Suppressor macrophage treated with lipopolysaccharide for 4 hours (primary cell): ENCODE measurements around the gene PLEKHG4.

Experiments used
- DNase-seq: peaks from one replicate; pipeline ENCODE4 v3.0.0-alpha.2; 2020

The PLEKHG4 gene

DNA sequence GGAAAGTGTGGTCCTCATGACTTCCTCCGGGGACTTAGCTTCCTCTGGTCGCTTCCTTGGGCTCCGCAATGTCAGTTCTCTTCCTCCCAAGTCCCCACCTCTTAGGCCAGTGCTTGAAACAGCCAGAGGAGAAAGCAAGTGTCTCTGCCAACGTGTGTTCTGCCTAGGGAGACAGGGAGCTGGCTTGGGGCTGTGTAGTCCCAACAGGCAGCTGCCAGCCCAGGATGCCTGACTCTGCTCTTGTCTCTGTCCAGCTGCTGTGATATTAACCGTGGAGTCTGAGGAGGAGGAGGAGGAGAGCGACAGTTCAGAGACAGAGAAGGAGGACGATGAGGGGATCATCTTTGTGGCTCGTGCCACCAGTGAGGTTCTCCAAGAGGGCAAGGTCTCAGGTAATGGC lies 13.5 kb upstream of the PLEKHG4 start:
- DNase-seq, result no peak

GRCh38 chr16:67268136-67268579 lies 11.2 kb upstream of the PLEKHG4 start:
- DNase-seq, result peak; percentile 29

DNA sequence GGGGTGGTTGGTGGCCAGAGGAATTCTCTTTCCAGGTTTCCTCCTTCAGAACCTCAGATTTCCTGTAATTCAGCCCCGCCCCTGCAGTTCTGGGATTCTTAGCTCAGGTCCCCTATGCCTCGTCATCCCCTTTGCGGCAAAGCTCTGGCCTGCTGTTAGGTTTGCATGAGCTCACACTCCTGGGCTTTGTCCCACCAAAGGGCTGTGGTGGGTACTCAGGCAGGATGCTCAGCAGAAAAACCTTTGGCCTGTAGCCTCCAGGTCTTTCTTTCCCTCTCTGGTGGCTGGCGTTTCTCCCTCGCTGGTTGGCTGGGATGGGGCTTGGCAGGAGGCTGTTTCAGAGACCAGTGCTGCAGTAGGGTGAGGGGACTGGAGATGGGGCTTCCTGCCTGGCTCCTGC lies 9.6 kb upstream of the PLEKHG4 start:
- DNase-seq, result no peak

GRCh38 chr16:67270931-67271338 lies 8.4 kb upstream of the PLEKHG4 start:
- DNase-seq, result no peak

DNA sequence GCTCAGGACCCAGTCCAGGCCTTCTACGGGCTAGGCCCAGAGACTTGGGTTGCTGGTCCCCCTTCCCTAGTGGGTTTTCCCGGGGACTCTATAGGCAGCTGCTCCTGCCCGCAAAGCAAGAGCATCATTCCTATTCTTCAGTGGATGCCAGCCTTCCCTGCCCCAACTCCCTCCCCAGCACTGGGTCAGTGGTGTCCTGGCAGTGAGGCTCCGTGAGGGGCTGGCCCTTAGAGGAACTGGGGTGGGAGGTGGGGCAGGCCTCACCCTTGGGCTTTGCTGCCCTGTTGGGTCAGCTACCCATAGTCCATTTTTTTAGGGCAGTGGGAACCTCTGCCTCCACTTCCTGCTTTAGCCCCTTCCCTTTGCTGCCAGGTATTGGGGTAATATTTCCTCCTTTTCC lies 7.9 kb upstream of the PLEKHG4 start:
- no peak for DNase-seq

GRCh38 chr16:67275321-67275720 lies 4.0 kb upstream of the PLEKHG4 start:
- DNase-seq, result no peak

DNA sequence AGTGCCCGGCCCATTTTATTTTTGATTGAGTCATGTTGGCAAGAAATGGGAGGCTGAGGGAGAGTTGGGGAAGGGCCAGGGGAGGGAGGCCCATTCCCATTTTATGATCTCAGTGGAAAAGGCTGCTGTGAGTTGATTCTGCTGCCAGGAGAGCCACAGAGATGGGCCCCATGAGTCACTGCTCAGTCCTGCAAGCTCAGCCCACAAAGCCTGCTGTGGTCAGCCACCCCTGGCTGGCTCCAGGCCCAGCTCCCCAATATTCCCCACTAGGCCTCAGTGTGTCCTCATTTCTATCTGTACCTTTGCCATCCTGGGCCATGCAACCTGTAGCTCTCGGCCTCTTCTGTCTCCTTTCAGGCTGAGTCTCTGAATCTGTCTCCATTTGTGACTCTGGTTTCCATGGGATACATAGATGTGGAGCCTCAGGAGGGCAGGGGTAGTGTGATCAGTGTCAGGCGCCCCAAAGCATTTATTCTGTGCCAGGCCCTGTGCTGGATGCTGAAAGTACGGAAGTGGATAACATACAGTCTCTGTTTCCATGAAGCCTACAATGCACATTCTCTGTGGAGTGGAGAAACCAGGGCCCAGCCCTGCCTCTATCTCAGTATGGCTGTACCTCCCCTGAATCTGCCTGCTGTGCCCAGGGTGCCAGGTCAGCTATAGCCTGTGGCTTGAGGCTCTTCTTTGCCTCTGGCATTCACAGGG lies 1.9 kb upstream of the PLEKHG4 start:
- DNase-seq, result peak; percentile 59

GRCh38 chr16:67277999-67278772 lies 1.1 kb upstream of the PLEKHG4 start:
- DNase-seq, result no peak

GRCh38 chr16:67278773-67279295 lies 498 bp upstream of the PLEKHG4 start:
- no peak for DNase-seq

DNA sequence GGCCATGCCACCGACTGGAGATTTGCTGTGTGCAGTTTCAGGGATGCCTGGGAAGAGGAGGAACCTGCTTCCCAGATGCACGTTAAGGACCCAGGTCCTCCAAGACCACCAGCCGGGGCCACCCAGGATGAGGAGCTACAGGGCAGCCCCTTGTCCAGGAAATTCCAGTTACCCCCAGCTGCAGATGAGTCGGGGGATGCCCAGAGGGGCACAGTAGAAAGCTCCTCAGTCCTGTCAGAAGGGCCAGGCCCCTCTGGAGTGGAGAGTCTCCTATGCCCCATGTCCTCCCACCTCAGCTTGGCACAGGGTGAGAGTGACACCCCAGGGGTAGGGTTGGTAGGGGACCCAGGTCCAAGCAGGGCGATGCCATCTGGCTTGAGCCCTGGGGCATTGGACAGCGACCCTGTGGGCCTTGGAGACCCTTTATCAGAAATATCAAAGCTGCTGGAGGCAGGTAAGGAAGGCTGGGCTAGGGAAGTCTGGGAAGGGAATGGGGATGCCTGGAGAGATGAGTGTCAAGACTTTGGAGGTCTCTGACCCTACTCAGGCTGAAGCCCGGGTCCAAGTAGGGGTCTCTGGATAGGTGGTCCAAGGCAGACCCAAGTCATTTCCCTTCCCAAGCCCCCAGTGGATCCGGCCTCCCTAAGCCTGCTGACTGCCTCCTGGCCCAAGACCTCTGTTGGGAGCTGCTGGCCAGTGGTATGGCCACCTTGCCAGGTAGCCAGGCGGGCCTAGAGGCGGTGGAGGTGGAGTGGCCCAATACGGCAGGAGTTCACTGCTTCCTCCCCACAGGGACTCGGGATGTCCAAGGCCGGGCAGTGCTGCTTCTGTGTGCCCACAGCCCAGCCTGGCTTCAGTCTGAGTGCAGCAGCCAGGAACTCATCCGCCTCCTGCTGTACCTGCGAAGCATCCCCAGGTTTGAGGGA lies 1.0 kb downstream of the PLEKHG4 start:
- no peak for DNase-seq

GRCh38 chr16:67281536-67282446 lies 2.5 kb downstream of the PLEKHG4 start:
- DNase-seq, result no peak

DNA sequence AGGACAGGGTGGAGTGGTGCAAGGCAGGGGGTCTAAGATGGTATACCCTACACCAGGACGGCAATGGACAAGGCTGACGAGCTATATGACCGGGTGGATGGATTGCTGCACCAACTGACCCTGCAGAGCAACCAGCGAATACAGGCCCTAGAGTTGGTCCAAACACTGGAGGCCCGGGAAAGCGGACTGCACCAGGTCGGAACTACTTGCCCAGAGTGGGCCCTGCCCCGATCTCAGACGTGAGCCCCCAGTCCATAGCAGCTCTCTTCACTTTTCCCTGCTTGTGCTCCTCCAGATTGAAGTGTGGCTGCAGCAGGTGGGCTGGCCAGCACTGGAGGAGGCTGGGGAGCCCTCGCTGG lies 3.1 kb downstream of the PLEKHG4 start:
- no peak for DNase-seq

DNA sequence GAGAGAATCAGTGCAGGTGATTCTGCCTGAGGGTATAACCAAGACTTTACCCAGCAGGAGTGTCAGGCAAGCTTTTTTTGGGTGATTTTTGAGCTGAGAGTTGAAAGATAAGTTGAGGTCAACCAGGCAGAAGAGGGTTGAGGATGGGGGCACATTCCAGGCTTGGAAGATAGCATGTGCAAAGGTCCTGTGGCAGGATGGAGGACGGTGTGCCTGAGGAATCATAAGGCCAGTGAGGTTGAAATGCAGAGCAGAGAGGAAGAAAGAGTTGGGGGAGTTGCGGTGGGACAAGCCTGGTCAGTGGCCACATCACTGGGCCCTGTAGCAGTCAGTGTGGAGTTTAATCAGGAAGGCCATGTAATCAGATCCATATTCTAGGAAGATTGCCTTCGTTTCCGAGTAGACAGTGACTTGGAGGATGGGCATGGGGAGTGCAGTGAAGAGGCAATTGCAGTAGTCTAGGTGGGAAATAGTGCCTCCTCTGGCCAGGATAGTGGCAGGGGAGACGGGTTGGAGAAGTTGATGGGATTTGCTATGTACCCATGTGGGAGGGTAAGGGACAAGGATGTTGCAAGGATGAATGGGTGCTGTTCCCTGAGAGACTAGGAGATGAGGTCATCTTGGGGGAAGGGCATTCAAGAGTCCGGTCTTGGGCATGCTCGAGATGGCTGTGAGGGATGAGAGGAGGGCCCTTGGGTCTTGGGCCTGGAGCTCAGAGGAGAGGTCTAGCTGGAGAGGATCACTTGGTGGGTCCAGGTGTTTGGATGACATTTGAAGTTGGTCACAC lies 3.9 kb downstream of the PLEKHG4 start:
- DNase-seq, result peak; percentile 35

- no peak for DNase-seq
Measured at GRCh38 chr16:67283826-67284555, 4.7 kb downstream of the PLEKHG4 start.

DNA sequence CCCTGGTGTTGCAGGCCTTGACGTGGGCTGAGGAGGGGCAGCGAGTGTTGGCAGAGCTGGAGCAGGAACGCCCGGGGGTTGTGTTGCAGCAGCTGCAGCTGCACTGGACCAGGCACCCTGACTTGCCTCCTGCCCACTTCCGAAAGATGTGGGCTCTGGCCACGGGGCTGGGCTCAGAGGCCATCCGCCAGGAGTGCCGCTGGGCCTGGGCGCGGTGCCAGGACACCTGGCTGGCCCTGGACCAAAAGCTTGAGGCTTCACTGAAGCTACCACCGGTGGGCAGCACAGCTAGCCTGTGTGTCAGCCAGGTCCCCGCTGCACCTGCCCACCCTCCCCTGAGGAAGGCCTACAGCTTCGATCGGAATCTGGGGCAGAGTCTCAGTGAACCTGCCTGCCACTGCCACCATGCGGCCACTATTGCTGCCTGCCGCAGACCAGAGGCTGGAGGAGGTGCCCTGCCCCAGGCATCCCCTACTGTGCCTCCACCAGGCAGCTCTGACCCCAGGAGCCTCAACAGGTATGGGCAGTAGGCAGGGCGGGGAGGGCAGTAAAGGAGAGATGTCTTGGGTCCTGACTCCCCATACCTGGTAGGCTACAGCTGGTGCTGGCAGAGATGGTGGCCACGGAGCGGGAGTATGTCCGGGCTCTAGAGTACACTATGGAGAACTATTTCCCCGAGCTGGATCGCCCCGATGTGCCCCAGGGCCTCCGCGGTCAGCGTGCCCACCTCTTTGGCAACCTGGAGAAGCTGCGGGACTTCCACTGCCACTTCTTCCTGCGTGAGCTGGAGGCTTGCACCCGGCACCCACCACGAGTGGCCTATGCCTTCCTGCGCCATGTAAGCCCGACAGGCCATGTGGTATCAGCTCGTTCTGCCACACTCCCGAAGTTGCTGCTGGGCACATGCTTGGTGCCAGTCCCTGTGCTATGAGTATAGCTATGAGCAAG lies 5.6 kb downstream of the PLEKHG4 start:
- DNase-seq, result no peak

GRCh38 chr16:67286441-67287235 lies 7.3 kb downstream of the PLEKHG4 start:
- DNase-seq, result no peak

DNA sequence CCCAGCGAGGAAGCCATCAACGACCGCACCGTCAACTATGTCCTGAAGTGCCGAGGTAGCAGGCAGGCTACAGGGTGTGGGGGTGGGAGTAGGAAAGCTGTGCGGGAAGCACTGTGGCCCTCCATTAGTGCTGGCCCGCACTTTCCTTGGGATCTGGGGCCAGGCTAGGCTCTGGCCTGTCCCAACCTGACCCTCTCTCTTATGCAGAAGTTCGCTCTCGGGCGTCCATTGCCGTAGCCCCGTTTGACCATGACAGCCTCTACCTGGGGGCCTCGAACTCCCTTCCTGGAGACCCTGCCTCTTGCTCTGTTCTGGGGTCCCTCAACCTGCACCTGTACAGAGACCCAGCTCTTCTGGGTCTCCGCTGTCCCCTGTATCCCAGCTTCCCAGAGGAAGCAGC lies 8.6 kb downstream of the PLEKHG4 start:
- DNase-seq, result no peak

- DNase-seq, result no peak
Measured at GRCh38 chr16:67291461-67291860, 12.1 kb downstream of the PLEKHG4 start.
